ENCODE measurements around the gene SPPL2B.

GRCh38 chr19:2382530-2383222, 54.2 kb downstream of the SPPL2B start:
- TF ChIP-seq CTCF (IDR thresholded peaks at IDR 0.05) (no peak), POLR2A (IDR thresholded peaks at IDR 0.05) (no peak)

All from Peyer's patch (tissue), 4 donors.